ENCODE measurements around the gene SMARCC2. TPM values are rescaled to one million over a fixed set of nuclear protein-coding genes. Genes with fewer than 3 reads are reported as not detected.
A peak's percentile ranks its signal among the peaks of the same experiment; 100 is the strongest.

SMARCC2 gene
- total RNA-seq, 2 experiments from 2014 or later = 79.3 to 87.9 TPM

DNA sequence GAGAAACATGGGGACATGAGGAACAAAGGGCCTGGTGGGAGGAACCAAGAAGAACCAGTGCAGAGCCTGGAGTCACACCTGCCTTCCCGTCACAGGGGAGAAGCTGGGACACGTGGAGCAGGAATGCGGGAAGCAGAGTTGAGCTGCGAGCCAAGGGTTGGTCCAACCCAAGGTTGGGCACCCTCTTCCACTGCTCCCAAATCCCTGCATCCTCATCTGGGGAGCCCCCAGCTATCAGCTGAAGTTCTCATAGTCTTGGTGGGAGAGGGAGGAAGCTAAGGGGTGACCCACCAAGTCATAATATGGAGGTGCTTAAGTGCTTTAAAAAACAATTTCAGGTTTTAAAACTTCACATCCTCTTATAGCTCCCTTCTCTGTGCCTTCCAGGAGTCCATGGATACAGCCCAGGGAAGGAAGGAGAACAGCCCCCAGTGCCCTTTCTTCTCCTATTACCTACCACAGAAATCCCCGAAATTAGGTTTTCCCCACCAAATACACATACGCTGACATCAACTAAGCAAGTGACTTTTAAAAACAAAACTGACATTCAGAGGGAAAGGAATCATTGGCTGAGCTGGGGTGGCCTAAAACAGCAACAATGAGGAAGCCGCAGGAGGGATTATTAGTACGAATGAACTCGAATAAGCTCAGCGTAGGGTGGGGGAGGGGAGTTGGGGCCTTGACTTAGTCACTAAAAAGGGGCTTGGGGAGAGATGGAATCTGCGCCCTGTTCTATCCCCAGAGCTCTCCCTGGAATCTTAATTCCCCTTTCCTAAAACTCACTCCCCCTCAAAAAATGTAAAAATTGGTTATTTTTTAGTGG is 26.6 kb downstream of the SMARCC2 start:
- TF ChIP-seq, protein P1, sequence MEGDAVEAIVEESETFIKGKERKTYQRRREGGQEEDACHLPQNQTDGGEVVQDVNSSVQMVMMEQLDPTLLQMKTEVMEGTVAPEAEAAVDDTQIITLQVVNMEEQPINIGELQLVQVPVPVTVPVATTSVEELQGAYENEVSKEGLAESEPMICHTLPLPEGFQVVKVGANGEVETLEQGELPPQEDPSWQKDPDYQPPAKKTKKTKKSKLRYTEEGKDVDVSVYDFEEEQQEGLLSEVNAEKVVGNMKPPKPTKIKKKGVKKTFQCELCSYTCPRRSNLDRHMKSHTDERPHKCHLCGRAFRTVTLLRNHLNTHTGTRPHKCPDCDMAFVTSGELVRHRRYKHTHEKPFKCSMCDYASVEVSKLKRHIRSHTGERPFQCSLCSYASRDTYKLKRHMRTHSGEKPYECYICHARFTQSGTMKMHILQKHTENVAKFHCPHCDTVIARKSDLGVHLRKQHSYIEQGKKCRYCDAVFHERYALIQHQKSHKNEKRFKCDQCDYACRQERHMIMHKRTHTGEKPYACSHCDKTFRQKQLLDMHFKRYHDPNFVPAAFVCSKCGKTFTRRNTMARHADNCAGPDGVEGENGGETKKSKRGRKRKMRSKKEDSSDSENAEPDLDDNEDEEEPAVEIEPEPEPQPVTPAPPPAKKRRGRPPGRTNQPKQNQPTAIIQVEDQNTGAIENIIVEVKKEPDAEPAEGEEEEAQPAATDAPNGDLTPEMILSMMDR (IDR thresholded peaks at IDR 0.05) = no peak
- no peaks in the 10 kb centered on the region for H3K9me3 Mint-ChIP-seq
- H3K36me3 Mint-ChIP-seq (ENCODE audit: low read depth) = peaks cover 64% of the 10 kb centered on the region
- no peak for ATAC-seq
- ChIA-PET CTCF (interaction anchor here (1.4 to 3.9 kb wide), 2 partner anchors 26 to 35 kb away, joined by 5 to 25 read pairs; partner anchors contain the start of genes ESYT1 and SMARCC2), POLR2A (interaction anchor here (0.7 to 5.7 kb wide), 17 partner anchors 8 to 59 kb away, joined by 3 to 51 read pairs (median 7); partner anchors contain the start of genes ESYT1, PA2G4 and ZC3H10)
- H3K27ac Mint-ChIP-seq = peak overlapping the region; percentile 9
- intact Hi-C loops (cut with micrococcal nuclease) = no loop called here
- H3K27me3 Mint-ChIP-seq = no peaks in the 10 kb centered on the region
- peaks cover 18% of the 10 kb centered on the region for H3K4me1 Mint-ChIP-seq (ENCODE audit: low read depth)
- DNase-seq = no peak
- H3K4me3 Mint-ChIP-seq = no peak overlapping the region

DNA sequence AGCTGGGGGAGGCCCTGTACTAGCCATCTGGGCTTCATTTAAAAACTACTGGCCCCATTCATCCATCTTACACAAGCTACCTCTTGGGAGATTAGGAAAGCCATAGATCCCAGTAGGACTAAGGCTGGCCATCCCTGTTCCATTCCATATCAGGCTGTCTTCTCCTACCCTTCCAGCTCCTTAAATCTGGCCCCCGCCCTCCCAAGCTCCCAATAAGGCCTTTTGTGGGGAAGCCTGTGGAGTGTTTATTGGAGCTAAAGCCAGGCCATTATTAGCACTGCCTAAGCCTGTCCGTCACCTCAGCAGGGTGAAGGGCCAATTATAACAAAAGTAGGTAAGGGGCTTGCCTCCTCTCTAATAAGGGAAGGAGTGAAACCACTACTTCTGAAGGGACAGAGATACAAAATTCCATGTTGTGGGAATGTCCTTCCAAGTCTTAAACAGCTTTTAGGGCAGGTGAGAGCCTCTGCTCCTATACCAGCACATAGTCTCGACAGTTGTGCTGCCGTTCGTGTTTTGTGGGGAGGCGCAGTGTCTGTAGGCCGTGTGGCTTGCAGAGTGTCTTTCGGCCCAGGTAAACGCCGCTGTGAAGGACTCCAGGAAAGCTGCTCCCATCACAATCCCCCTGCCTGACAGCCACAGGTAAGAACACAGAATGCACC is 27.5 kb downstream of the SMARCC2 start:
- no peak for DNase-seq
- peak overlapping the region; percentile 95 for H3K4me3 Mint-ChIP-seq
- CTCF ChIA-PET = interaction anchor here (0.9 to 3.9 kb wide), 6 partner anchors 25 to 44 kb away, joined by 5 to 25 read pairs (median 6); partner anchors contain the start of genes ESYT1, SMARCC2 and ZC3H10
- intact Hi-C loops (cut with micrococcal nuclease) = no loop called here
- TF ChIP-seq, protein P1 (IDR thresholded peaks at IDR 0.05) = no peak
- H3K27me3 Mint-ChIP-seq = no peaks in the 10 kb centered on the region
- ATAC-seq = no peak
- H3K4me1 Mint-ChIP-seq (ENCODE audit: low read depth) = peaks cover 22% of the 10 kb centered on the region
- peak overlapping the region; percentile 98 for H3K27ac Mint-ChIP-seq
- peaks cover 61% of the 10 kb centered on the region for H3K36me3 Mint-ChIP-seq (ENCODE audit: low read depth)
- no peaks in the 10 kb centered on the region for H3K9me3 Mint-ChIP-seq
- POLR2A ChIA-PET = interaction anchor here (0.6 to 5.7 kb wide), 20 partner anchors 9 to 154 kb away, joined by 3 to 51 read pairs (median 6); partner anchors contain the start of genes CNPY2, ESYT1, MYL6B and PA2G4

DNA sequence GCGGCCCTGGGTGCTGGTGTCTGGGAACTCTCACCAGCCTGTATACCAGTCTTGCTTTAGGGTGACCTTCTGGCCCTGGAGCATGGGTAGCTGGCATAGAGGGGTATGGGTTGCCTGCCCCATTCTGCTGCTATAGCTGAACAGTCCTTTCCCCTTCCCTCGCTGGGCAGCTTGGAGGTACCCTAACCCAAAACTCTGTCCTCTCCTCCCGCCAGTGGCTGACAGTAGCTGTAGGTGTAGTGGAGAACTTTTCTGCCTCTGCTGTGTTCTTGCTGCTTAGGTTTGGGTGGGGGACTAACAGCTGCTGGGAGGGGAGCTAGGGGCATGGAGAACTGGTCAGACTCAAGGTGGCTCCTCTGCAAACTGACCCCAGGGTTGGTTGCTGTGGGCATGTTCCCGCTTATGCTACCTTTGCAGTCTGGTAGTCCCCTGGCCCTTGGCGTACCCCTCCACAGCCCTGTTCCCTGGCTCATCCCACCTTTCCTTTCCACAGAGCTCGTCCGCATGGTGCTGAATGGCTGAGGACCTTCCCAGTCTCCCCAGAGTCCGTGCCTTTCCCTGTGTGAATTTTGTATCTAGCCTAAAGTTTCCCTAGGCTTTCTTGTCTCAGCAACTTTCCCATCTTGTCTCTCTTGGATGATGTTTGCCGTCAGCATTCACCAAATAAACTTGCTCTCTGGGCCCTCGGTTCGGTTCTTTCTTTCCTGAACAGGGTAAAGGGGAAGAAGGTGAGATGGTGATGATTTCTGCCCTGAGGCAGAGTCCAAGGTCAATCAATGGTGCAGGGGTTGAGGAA is 28.2 kb downstream of the SMARCC2 start:
- intact Hi-C loops (cut with micrococcal nuclease) = no loop called here
- H3K27me3 Mint-ChIP-seq = no peaks in the 10 kb centered on the region

DNA sequence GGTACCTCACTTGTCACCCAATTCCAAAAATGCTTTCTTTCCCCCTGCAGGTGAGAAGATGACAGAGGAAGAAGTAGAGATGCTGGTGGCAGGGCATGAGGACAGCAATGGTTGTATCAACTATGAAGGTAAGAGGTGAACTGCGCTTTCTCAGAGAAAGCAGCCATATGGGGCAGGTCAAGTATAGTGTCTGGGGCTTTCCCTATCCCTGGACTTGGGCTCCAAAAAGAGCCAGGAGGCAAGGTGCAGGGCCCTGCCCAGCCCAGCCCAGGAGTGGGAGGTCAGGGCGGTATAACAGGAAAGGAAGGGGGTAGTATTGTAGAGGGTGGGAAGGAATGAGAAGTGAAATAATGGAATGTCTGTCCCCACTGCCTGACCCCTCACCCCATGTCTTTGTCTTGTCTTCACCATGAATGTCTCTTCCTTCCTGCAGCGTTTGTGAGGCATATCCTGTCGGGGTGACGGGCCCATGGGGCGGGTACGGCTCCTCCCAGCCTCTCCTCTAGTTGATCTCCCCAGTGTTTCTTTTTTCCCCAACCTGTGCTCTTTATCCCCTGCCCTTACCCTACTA is 29.0 kb downstream of the SMARCC2 start:
- Mint-ChIP-seq H3K4me3 (peak overlapping the region; percentile 95), H3K27me3 (no peaks in the 10 kb centered on the region), H3K27ac (peak overlapping the region; percentile 98), H3K36me3 (ENCODE audit: low read depth) (peaks cover 63% of the 10 kb centered on the region), H3K4me1 (ENCODE audit: low read depth) (peaks cover 27% of the 10 kb centered on the region), H3K9me3 (no peaks in the 10 kb centered on the region)
- CTCF ChIA-PET = interaction anchor here (0.8 to 3.9 kb wide), 8 partner anchors 14 to 422 kb away, joined by 3 to 25 read pairs (median 6); partner anchors contain the start of genes ESYT1, SMARCC2 and ZC3H10
- ATAC-seq (peak; percentile 54), DNase-seq (peak; percentile 82)
- POLR2A ChIA-PET = interaction anchor here (0.7 to 5.7 kb wide), 20 partner anchors 9 to 129 kb away, joined by 3 to 51 read pairs (median 9); partner anchors contain the start of genes ESYT1, MYL6B, SMARCC2 and ZC3H10
- TF ChIP-seq, protein P1 (IDR thresholded peaks at IDR 0.05) = no peak
- intact Hi-C loops (cut with micrococcal nuclease) = no loop called here

More for the DNA sequence above, 28.2 kb downstream of the SMARCC2 start:
- TF ChIP-seq, protein P1 (IDR thresholded peaks at IDR 0.05) = no peak
- CTCF ChIA-PET = interaction anchor here (0.8 to 3.9 kb wide), 7 partner anchors 26 to 423 kb away, joined by 4 to 25 read pairs (median 6); partner anchors contain the start of genes ESYT1, SMARCC2 and ZC3H10
- no peak for ATAC-seq
- POLR2A ChIA-PET = interaction anchor here (0.6 to 5.7 kb wide), 20 partner anchors 10 to 155 kb away, joined by 3 to 51 read pairs (median 7); partner anchors contain the start of genes CNPY2, ESYT1, MYL6B and PA2G4
- Mint-ChIP-seq H3K36me3 (ENCODE audit: low read depth) (peaks cover 61% of the 10 kb centered on the region), H3K4me1 (ENCODE audit: low read depth) (peaks cover 22% of the 10 kb centered on the region), H3K4me3 (peak overlapping the region; percentile 95), H3K9me3 (no peaks in the 10 kb centered on the region), H3K27ac (peak overlapping the region; percentile 98)
- DNase-seq = no peak

Measured in activated CD8-positive, alpha-beta T cell treated with anti-CD3 and anti-CD28 coated beads for 36 hours (primary cell).